ENCODE measurements around the gene FER.
"Not testable (repeated sequence)": the region's sequence is repeated elsewhere in the genome, so short reads cannot be mapped to it uniquely, and the experiment has no call there.

FER gene

GRCh38 chr5:108876451-108876850 is 128.8 kb downstream of the FER start:
- no peaks in the 10 kb centered on the region for H3K27me3 ChIP-seq (ENCODE audit: control insufficient read depth, insufficient read depth, low read length)
- H3K9me3 ChIP-seq (ENCODE audit: control insufficient read depth, insufficient read depth, low read depth, low read length) = peaks cover 5% of the 10 kb centered on the region; the same call in 1 of the 2 replicates
- no peaks in the 10 kb centered on the region for H3K36me3 ChIP-seq (ENCODE audit: control insufficient read depth, insufficient read depth, low read length)
- H3K9ac ChIP-seq (ENCODE audit: low read length) = no peak overlapping the region
- no peak overlapping the region; the same call in 1 of the 2 replicates for H3K27ac ChIP-seq (ENCODE audit: low read depth, low read length)
- no peak overlapping the region for H3K4me3 ChIP-seq (ENCODE audit: low read depth, low read length)
- H3K4me1 ChIP-seq (ENCODE audit: control insufficient read depth, insufficient read depth, low read length) = no peaks in the 10 kb centered on the region

- H3K9ac ChIP-seq (ENCODE audit: low read length) = no peak overlapping the region
- H3K36me3 ChIP-seq (ENCODE audit: control insufficient read depth, insufficient read depth, low read length) = no peaks in the 10 kb centered on the region
- H3K9me3 ChIP-seq (ENCODE audit: control insufficient read depth, insufficient read depth, low read depth, low read length) = peaks cover 6% of the 10 kb centered on the region; the same call in 1 of the 2 replicates
- H3K4me1 ChIP-seq (ENCODE audit: control insufficient read depth, insufficient read depth, low read length) = no peaks in the 10 kb centered on the region
- no peak overlapping the region for H3K27ac ChIP-seq (ENCODE audit: low read depth, low read length)
- H3K27me3 ChIP-seq (ENCODE audit: control insufficient read depth, insufficient read depth, low read length) = no peaks in the 10 kb centered on the region
- no peak overlapping the region for H3K4me3 ChIP-seq (ENCODE audit: low read depth, low read length)
Observed at GRCh38 chr5:108878756-108879155, 131.1 kb downstream of the FER start.

- Histone ChIP-seq H3K36me3 (ENCODE audit: control insufficient read depth, insufficient read depth, low read length) (no peaks in the 10 kb centered on the region), H3K27ac (ENCODE audit: low read depth, low read length) (no peak overlapping the region), H3K4me3 (ENCODE audit: low read depth, low read length) (no peak overlapping the region), H3K9me3 (ENCODE audit: control insufficient read depth, insufficient read depth, low read depth, low read length) (peaks cover 6% of the 10 kb centered on the region; the same call in 1 of the 2 replicates), H3K9ac (ENCODE audit: low read length) (no peak overlapping the region), H3K4me1 (ENCODE audit: control insufficient read depth, insufficient read depth, low read length) (peaks cover 4% of the 10 kb centered on the region; the same call in 1 of the 2 replicates), H3K27me3 (ENCODE audit: control insufficient read depth, insufficient read depth, low read length) (no peaks in the 10 kb centered on the region)
Observed at GRCh38 chr5:108881133-108881532, 133.4 kb downstream of the FER start.

- H3K27me3 ChIP-seq (ENCODE audit: control insufficient read depth, insufficient read depth, low read length) = no peaks in the 10 kb centered on the region
- H3K9me3 ChIP-seq (ENCODE audit: control insufficient read depth, insufficient read depth, low read depth, low read length) = peaks cover 6% of the 10 kb centered on the region; the same call in 1 of the 2 replicates
- H3K36me3 ChIP-seq (ENCODE audit: control insufficient read depth, insufficient read depth, low read length) = no peaks in the 10 kb centered on the region
- no peak overlapping the region for H3K27ac ChIP-seq (ENCODE audit: low read depth, low read length)
- no peak overlapping the region for H3K4me3 ChIP-seq (ENCODE audit: low read depth, low read length)
- H3K9ac ChIP-seq (ENCODE audit: low read length) = no peak overlapping the region
- H3K4me1 ChIP-seq (ENCODE audit: control insufficient read depth, insufficient read depth, low read length) = peaks cover 4% of the 10 kb centered on the region; the same call in 1 of the 2 replicates
Observed at GRCh38 chr5:108884736-108885135, 137.0 kb downstream of the FER start.

GRCh38 chr5:108898257-108898656 is 150.6 kb downstream of the FER start:
- Histone ChIP-seq H3K27me3 (ENCODE audit: control insufficient read depth, insufficient read depth, low read length) (no peaks in the 10 kb centered on the region), H3K9me3 (ENCODE audit: control insufficient read depth, insufficient read depth, low read depth, low read length) (no peaks in the 10 kb centered on the region), H3K4me1 (ENCODE audit: control insufficient read depth, insufficient read depth, low read length) (no peaks in the 10 kb centered on the region), H3K27ac (ENCODE audit: low read depth, low read length) (no peak overlapping the region), H3K4me3 (ENCODE audit: low read depth, low read length) (no peak overlapping the region), H3K9ac (ENCODE audit: low read length) (no peak overlapping the region), H3K36me3 (ENCODE audit: control insufficient read depth, insufficient read depth, low read length) (peaks cover 3% of the 10 kb centered on the region; the same call in 1 of the 2 replicates)

- Histone ChIP-seq H3K27me3 (ENCODE audit: control insufficient read depth, insufficient read depth, low read length) (no peaks in the 10 kb centered on the region), H3K4me3 (ENCODE audit: low read depth, low read length) (no peak overlapping the region), H3K27ac (ENCODE audit: low read depth, low read length) (no peak overlapping the region), H3K9me3 (ENCODE audit: control insufficient read depth, insufficient read depth, low read depth, low read length) (no peaks in the 10 kb centered on the region), H3K36me3 (ENCODE audit: control insufficient read depth, insufficient read depth, low read length) (peaks cover 3% of the 10 kb centered on the region; the same call in 1 of the 2 replicates), H3K4me1 (ENCODE audit: control insufficient read depth, insufficient read depth, low read length) (no peaks in the 10 kb centered on the region), H3K9ac (ENCODE audit: low read length) (no peak overlapping the region)
Observed at GRCh38 chr5:108898707-108899106, 151.0 kb downstream of the FER start.

GRCh38 chr5:108899244-108899643 is 151.5 kb downstream of the FER start:
- H3K9me3 ChIP-seq (ENCODE audit: control insufficient read depth, insufficient read depth, low read depth, low read length); H3K36me3 ChIP-seq (ENCODE audit: control insufficient read depth, insufficient read depth, low read length); H3K27me3 ChIP-seq (ENCODE audit: control insufficient read depth, insufficient read depth, low read length); H3K9ac ChIP-seq (ENCODE audit: low read length); H3K4me1 ChIP-seq (ENCODE audit: control insufficient read depth, insufficient read depth, low read length); H3K4me3 ChIP-seq (ENCODE audit: low read depth, low read length); H3K27ac ChIP-seq (ENCODE audit: low read depth, low read length): not testable (repeated sequence)

GRCh38 chr5:108900668-108901067 is 153.0 kb downstream of the FER start:
- no peaks in the 10 kb centered on the region for H3K9me3 ChIP-seq (ENCODE audit: control insufficient read depth, insufficient read depth, low read depth, low read length)
- no peaks in the 10 kb centered on the region for H3K4me1 ChIP-seq (ENCODE audit: control insufficient read depth, insufficient read depth, low read length)
- no peaks in the 10 kb centered on the region for H3K36me3 ChIP-seq (ENCODE audit: control insufficient read depth, insufficient read depth, low read length)
- H3K9ac ChIP-seq (ENCODE audit: low read length) = no peak overlapping the region
- H3K27ac ChIP-seq (ENCODE audit: low read depth, low read length) = no peak overlapping the region
- no peaks in the 10 kb centered on the region for H3K27me3 ChIP-seq (ENCODE audit: control insufficient read depth, insufficient read depth, low read length)
- no peak overlapping the region for H3K4me3 ChIP-seq (ENCODE audit: low read depth, low read length)

GRCh38 chr5:108905805-108906204 is 158.1 kb downstream of the FER start:
- Histone ChIP-seq H3K4me1 (ENCODE audit: control insufficient read depth, insufficient read depth, low read length) (no peaks in the 10 kb centered on the region), H3K36me3 (ENCODE audit: control insufficient read depth, insufficient read depth, low read length) (no peaks in the 10 kb centered on the region), H3K9me3 (ENCODE audit: control insufficient read depth, insufficient read depth, low read depth, low read length) (no peaks in the 10 kb centered on the region), H3K27ac (ENCODE audit: low read depth, low read length) (no peak overlapping the region), H3K27me3 (ENCODE audit: control insufficient read depth, insufficient read depth, low read length) (no peaks in the 10 kb centered on the region), H3K9ac (ENCODE audit: low read length) (no peak overlapping the region), H3K4me3 (ENCODE audit: low read depth, low read length) (no peak overlapping the region)

- H3K27ac ChIP-seq (ENCODE audit: low read depth, low read length) = no peak overlapping the region
- no peaks in the 10 kb centered on the region for H3K9me3 ChIP-seq (ENCODE audit: control insufficient read depth, insufficient read depth, low read depth, low read length)
- no peaks in the 10 kb centered on the region for H3K27me3 ChIP-seq (ENCODE audit: control insufficient read depth, insufficient read depth, low read length)
- no peaks in the 10 kb centered on the region for H3K4me1 ChIP-seq (ENCODE audit: control insufficient read depth, insufficient read depth, low read length)
- no peak overlapping the region for H3K9ac ChIP-seq (ENCODE audit: low read length)
- H3K4me3 ChIP-seq (ENCODE audit: low read depth, low read length) = no peak overlapping the region
- H3K36me3 ChIP-seq (ENCODE audit: control insufficient read depth, insufficient read depth, low read length) = no peaks in the 10 kb centered on the region
Observed at GRCh38 chr5:108910627-108911026, 162.9 kb downstream of the FER start.

- Histone ChIP-seq H3K36me3 (ENCODE audit: control insufficient read depth, insufficient read depth, low read length) (no peaks in the 10 kb centered on the region), H3K4me1 (ENCODE audit: control insufficient read depth, insufficient read depth, low read length) (no peaks in the 10 kb centered on the region), H3K9me3 (ENCODE audit: control insufficient read depth, insufficient read depth, low read depth, low read length) (no peaks in the 10 kb centered on the region), H3K4me3 (ENCODE audit: low read depth, low read length) (no peak overlapping the region), H3K27ac (ENCODE audit: low read depth, low read length) (no peak overlapping the region), H3K27me3 (ENCODE audit: control insufficient read depth, insufficient read depth, low read length) (no peaks in the 10 kb centered on the region), H3K9ac (ENCODE audit: low read length) (no peak overlapping the region)
Observed at GRCh38 chr5:108911055-108911454, 163.4 kb downstream of the FER start.

- Histone ChIP-seq H3K4me3 (ENCODE audit: low read depth, low read length) (no peak overlapping the region), H3K4me1 (ENCODE audit: control insufficient read depth, insufficient read depth, low read length) (no peaks in the 10 kb centered on the region), H3K9ac (ENCODE audit: low read length) (no peak overlapping the region), H3K9me3 (ENCODE audit: control insufficient read depth, insufficient read depth, low read depth, low read length) (no peaks in the 10 kb centered on the region), H3K36me3 (ENCODE audit: control insufficient read depth, insufficient read depth, low read length) (no peaks in the 10 kb centered on the region), H3K27ac (ENCODE audit: low read depth, low read length) (no peak overlapping the region), H3K27me3 (ENCODE audit: control insufficient read depth, insufficient read depth, low read length) (no peaks in the 10 kb centered on the region)
Observed at GRCh38 chr5:108917596-108917995, 169.9 kb downstream of the FER start.
